HG03469 (cell line): ENCODE measurements around the gene MFSD6L.

Experiments
- ATAC-seq: cut with Tn5 transposase; IDR thresholded peaks from one replicate; pipeline ENCODE4 v1.9.1; 2021; ENCODE audit warnings: mild to moderate bottlenecking, moderate library complexity, moderate number of reproducible peaks; ENCODE audit not compliant: unreplicated experiment

MFSD6L gene

GRCh38 chr17:8747742-8748141 lies 51.4 kb downstream of the MFSD6L start:
- ATAC-seq: no peak
